Caco-2 (cell line): ENCODE measurements around the gene NUFIP1. TPM values are rescaled to one million over a fixed set of nuclear protein-coding genes. Genes with fewer than 3 reads are reported as not detected.

Experiments
- BruUV-seq: library from RNA; stranded (reverse); fragments of 400-500 nt; replicated peaks from 2 replicates; lab custom pipeline; 2021; lab: Mats Ljungman, UMichigan
- CTCF ChIA-PET: fragments of 300-600 bp; sonication (Branson Sonifier 250); formaldehyde crosslinking; loops from one replicate; lab custom pipeline; 2022; ENCODE audit warnings: antibody characterized with exemption; lab: Charles Lee
- POLR2A ChIA-PET: fragments of 300-600 bp; sonication (Branson Sonifier 250); formaldehyde crosslinking; loops from one replicate; lab custom pipeline; 2022; ENCODE audit warnings: antibody characterized with exemption; lab: Charles Lee
- DNase-seq, 2 experiments: peaks; one replicate each; pipeline versions ENCODE4 v3.0.0 to v3.0.0-alpha.2; 2020 to 2022
- H3K27me3 ChIP-seq: replicated peaks from 2 replicates; pipeline ENCODE4 v1.6.0; 2011; ENCODE audit warnings: low read length; ENCODE audit not compliant: control insufficient read depth, insufficient read depth
- H3K36me3 ChIP-seq: 2 replicates; pipeline ENCODE4 v1.5.1; 2011; ENCODE audit warnings: low read length; ENCODE audit not compliant: control insufficient read depth, insufficient read depth
- H3K4me1 ChIP-seq: fragments of 250-450 bp; sonication (Bioruptor Pico); 2 replicates; pipeline ENCODE4 v1.5.1; 2020; ENCODE audit warnings: mild to moderate bottlenecking
- H3K4me3 ChIP-seq: 2 replicates; pipeline ENCODE4 v1.5.1; 2011; ENCODE audit warnings: low read depth, mild to moderate bottlenecking, control low read depth, low read length
- H3K9me3 ChIP-seq: fragments of 250-450 bp; sonication (Bioruptor Pico); 2 replicates; pipeline ENCODE4 v1.5.1; 2020; ENCODE audit warnings: mild to moderate bottlenecking, moderate library complexity
- H3K27ac Mint-ChIP-seq: one replicate; pipeline ENCODE4 v1.8.0; 2022; ENCODE audit warnings: mixed read lengths; ENCODE audit not compliant: unreplicated experiment
- H3K27me3 Mint-ChIP-seq: one replicate; pipeline ENCODE4 v1.8.0; 2022; ENCODE audit warnings: mixed read lengths; ENCODE audit not compliant: insufficient read depth, unreplicated experiment
- H3K36me3 Mint-ChIP-seq: one replicate; pipeline ENCODE4 v1.8.0; 2022; ENCODE audit warnings: mild to moderate bottlenecking, mixed read lengths; ENCODE audit not compliant: insufficient read depth, unreplicated experiment
- H3K4me1 Mint-ChIP-seq: one replicate; pipeline ENCODE4 v1.8.0; 2022; ENCODE audit warnings: low read depth, mixed read lengths; ENCODE audit not compliant: unreplicated experiment
- H3K4me3 Mint-ChIP-seq: one replicate; pipeline ENCODE4 v1.8.0; 2022; ENCODE audit warnings: mild to moderate bottlenecking, moderate library complexity, mixed read lengths; ENCODE audit not compliant: unreplicated experiment
- H3K9me3 Mint-ChIP-seq: one replicate; pipeline ENCODE4 v1.8.0; 2022; ENCODE audit warnings: mixed read lengths; ENCODE audit not compliant: unreplicated experiment
- intact Hi-C: fragments of 100-400 bp; cut with micrococcal nuclease; formaldehyde crosslinking; loops from one replicate; pipeline ENCODE4 v1.10.0; 2022; ENCODE audit not compliant: unreplicated experiment
- total RNA-seq: library from RNA; stranded (reverse); gene quantifications from 2 replicates; pipeline ENCODE4 v1.2.3, GENCODE V29; 2022
- TF ChIP-seq, protein P1 (sequence below), 2 experiments: fragments of 200-600 bp in 1 of 2; IDR thresholded peaks; 1 replicate in 1 of 2; 2 replicates in 1 of 2; pipeline versions ENCODE4 v1.5.1 to v1.8.0; 2011 to 2022; ENCODE audit warnings: antibody characterized with exemption in 1 of 2, control low read depth in 1 of 2, inconsistent platforms in 1 of 2, low read depth in 1 of 2, low read length in 1 of 2, mild to moderate bottlenecking in 1 of 2, moderate library complexity in 1 of 2; ENCODE audit not compliant: insufficient read depth in 1 of 2, severe bottlenecking in 1 of 2, unreplicated experiment in 1 of 2

NUFIP1 gene
- total RNA-seq, 1 experiment from 2014 or later = 15.4 TPM

DNA sequence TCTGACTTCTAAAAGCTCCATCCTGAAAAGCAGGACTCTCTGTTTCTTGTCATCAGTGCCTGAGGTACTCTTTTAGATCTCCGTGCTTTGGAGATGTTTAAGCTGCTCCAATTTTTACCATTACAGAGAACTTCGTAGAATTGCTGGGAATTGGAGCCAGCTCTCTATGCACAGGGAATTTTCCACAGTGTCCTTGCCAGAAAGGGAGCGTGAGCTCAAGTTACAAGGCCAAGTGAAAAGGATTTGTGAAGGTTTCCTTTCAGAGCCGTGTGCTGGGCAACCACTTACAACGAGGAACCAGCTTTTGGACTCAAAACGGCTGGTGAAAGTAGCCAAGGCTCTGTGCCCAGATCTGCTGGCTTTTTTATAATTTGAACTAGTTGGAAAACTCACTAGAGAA lies 82.6 kb downstream of the NUFIP1 start:
- no TSS peak for BruUV-seq
- ChIA-PET CTCF (no interaction called here), POLR2A (no interaction called here)
- Histone ChIP-seq H3K36me3 (no peaks in the 10 kb centered on the region), H3K4me3 (no peak overlapping the region), H3K4me1 (no peaks in the 10 kb centered on the region), H3K9me3 (peaks cover 12% of the 10 kb centered on the region; the same call in 1 of the 2 replicates), H3K27me3 (no peaks in the 10 kb centered on the region)
- H3K4me1 Mint-ChIP-seq = no peaks in the 10 kb centered on the region
- TF ChIP-seq, protein P1, sequence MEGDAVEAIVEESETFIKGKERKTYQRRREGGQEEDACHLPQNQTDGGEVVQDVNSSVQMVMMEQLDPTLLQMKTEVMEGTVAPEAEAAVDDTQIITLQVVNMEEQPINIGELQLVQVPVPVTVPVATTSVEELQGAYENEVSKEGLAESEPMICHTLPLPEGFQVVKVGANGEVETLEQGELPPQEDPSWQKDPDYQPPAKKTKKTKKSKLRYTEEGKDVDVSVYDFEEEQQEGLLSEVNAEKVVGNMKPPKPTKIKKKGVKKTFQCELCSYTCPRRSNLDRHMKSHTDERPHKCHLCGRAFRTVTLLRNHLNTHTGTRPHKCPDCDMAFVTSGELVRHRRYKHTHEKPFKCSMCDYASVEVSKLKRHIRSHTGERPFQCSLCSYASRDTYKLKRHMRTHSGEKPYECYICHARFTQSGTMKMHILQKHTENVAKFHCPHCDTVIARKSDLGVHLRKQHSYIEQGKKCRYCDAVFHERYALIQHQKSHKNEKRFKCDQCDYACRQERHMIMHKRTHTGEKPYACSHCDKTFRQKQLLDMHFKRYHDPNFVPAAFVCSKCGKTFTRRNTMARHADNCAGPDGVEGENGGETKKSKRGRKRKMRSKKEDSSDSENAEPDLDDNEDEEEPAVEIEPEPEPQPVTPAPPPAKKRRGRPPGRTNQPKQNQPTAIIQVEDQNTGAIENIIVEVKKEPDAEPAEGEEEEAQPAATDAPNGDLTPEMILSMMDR (IDR thresholded peaks at IDR 0.05; ENCODE audit: insufficient read depth in 1 of 2, low read depth in 1 of 2, low read length in 1 of 2, severe bottlenecking in 1 of 2, unreplicated experiment in 1 of 2) = no peak
- H3K36me3 Mint-ChIP-seq = no peaks in the 10 kb centered on the region
- no peaks in the 10 kb centered on the region for H3K9me3 Mint-ChIP-seq
- no peak for DNase-seq
- H3K27ac Mint-ChIP-seq = no peak overlapping the region
- H3K4me3 Mint-ChIP-seq = no peak overlapping the region
- no peaks in the 10 kb centered on the region for H3K27me3 Mint-ChIP-seq
- intact Hi-C loops = no loop called here

- intact Hi-C loops = no loop called here
- POLR2A ChIA-PET = no interaction called here
- no peak for DNase-seq
- Mint-ChIP-seq H3K4me1 (no peaks in the 10 kb centered on the region), H3K4me3 (no peak overlapping the region), H3K27ac (no peak overlapping the region), H3K27me3 (no peaks in the 10 kb centered on the region), H3K9me3 (no peaks in the 10 kb centered on the region), H3K36me3 (no peaks in the 10 kb centered on the region)
- Histone ChIP-seq H3K9me3 (peaks cover 9% of the 10 kb centered on the region; the same call in 1 of the 2 replicates), H3K4me1 (no peaks in the 10 kb centered on the region), H3K27me3 (no peaks in the 10 kb centered on the region), H3K36me3 (no peaks in the 10 kb centered on the region), H3K4me3 (no peak overlapping the region)
- TF ChIP-seq, protein P1 (IDR thresholded peaks at IDR 0.05; ENCODE audit: insufficient read depth in 1 of 2, low read depth in 1 of 2, low read length in 1 of 2, severe bottlenecking in 1 of 2, unreplicated experiment in 1 of 2) = no peak
- CTCF ChIA-PET = no interaction called here
- no TSS peak for BruUV-seq
These were observed 83.0 kb downstream of the NUFIP1 start for GRCh38 chr13:44906230-44906629.

- no peaks in the 10 kb centered on the region for H3K27me3 Mint-ChIP-seq
- H3K4me3 Mint-ChIP-seq = no peak overlapping the region
- ChIA-PET CTCF (interaction anchor here (0.6 to 1.0 kb wide), 2 partner anchors 422 to 470 kb away, joined by 3 to 15 read pairs; no protein-coding TSS in a partner anchor), POLR2A (no interaction called here)
- no peak overlapping the region for H3K27ac Mint-ChIP-seq
- no peaks in the 10 kb centered on the region for H3K4me1 Mint-ChIP-seq
- BruUV-seq = no TSS peak
- Histone ChIP-seq H3K4me1 (no peaks in the 10 kb centered on the region), H3K4me3 (no peak overlapping the region), H3K9me3 (0 out of 2 replicates have a peak, but pooled peaks cover 2% of the 10 kb centered on the region), H3K36me3 (no peaks in the 10 kb centered on the region), H3K27me3 (no peaks in the 10 kb centered on the region)
- TF ChIP-seq, protein P1 (IDR thresholded peaks at IDR 0.05; ENCODE audit: insufficient read depth in 1 of 2, low read depth in 1 of 2, low read length in 1 of 2, severe bottlenecking in 1 of 2, unreplicated experiment in 1 of 2) = no peak
- no peaks in the 10 kb centered on the region for H3K36me3 Mint-ChIP-seq
- no peaks in the 10 kb centered on the region for H3K9me3 Mint-ChIP-seq
- no peak for DNase-seq
- intact Hi-C loops = no loop called here
These were observed 83.7 kb downstream of the NUFIP1 start for GRCh38 chr13:44905556-44905955.
